ENCODE data around the gene CDSN.
"Not testable (repeated sequence)": the region's sequence is repeated elsewhere in the genome, so short reads cannot be mapped to it uniquely, and the experiment has no call there.

The CDSN gene

DNA sequence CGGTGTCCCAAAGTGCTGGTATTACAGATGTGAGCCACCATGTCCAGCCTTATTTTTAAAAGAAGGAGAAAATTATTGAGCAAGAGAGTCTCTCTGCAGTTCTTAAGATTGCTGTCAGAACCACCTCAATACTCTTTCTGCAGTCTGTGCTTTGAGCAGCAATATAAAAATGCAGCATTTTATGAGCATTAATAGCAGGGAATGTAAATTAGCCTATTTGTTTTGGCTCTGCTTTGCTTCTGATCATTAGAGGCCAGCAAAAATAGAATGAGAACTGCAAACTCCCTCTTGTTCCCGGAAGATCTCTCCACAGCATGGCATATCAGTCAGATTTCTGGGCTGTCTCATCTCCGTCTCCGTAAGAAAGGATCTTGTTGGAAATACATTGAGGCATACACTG lies 43.6 kb downstream of the CDSN start:
- Histone ChIP-seq H3K4me3 (ENCODE audit: low read depth, low read length) (no peak overlapping the region), H3K4me1 (ENCODE audit: control insufficient read depth, insufficient read depth, low read length) (0 out of 2 replicates have a peak, but pooled peaks cover 8% of the 10 kb centered on the region), H3K36me3 (ENCODE audit: control insufficient read depth, insufficient read depth, low read length) (no peaks in the 10 kb centered on the region), H3K27me3 (ENCODE audit: control insufficient read depth, insufficient read depth, low read length) (no peaks in the 10 kb centered on the region), H3K27ac (ENCODE audit: low read depth, low read length) (no peak overlapping the region), H3K9me3 (ENCODE audit: control insufficient read depth, insufficient read depth, low read length) (no peaks in the 10 kb centered on the region), H3K9ac (ENCODE audit: low read depth, low read length) (no peak overlapping the region)

DNA sequence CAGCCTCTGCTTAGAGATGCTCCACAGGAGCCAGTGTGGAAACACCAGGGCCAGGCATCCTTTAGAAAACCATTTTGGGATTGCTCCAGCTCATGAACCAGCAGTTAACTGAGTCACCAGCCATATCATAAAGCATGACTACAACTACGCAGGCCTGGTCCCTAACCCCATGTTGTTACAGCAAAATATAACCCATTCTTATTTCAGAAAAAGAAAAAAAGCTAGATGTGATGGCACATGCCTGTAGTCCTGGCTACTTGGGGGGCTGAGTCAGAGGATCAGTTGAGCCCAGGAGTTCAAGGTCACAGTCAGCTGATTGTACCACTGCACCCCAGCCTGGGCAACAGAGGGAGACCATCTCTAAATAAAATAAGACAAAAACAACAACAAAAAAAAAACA lies 44.7 kb downstream of the CDSN start:
- Histone ChIP-seq H3K9me3 (ENCODE audit: control insufficient read depth, insufficient read depth, low read length) (no peaks in the 10 kb centered on the region), H3K36me3 (ENCODE audit: control insufficient read depth, insufficient read depth, low read length) (no peaks in the 10 kb centered on the region), H3K27ac (ENCODE audit: low read depth, low read length) (no peak overlapping the region), H3K4me1 (ENCODE audit: control insufficient read depth, insufficient read depth, low read length) (peaks cover 15% of the 10 kb centered on the region), H3K9ac (ENCODE audit: low read depth, low read length) (no peak overlapping the region), H3K4me3 (ENCODE audit: low read depth, low read length) (no peak overlapping the region), H3K27me3 (ENCODE audit: control insufficient read depth, insufficient read depth, low read length) (no peaks in the 10 kb centered on the region)

DNA sequence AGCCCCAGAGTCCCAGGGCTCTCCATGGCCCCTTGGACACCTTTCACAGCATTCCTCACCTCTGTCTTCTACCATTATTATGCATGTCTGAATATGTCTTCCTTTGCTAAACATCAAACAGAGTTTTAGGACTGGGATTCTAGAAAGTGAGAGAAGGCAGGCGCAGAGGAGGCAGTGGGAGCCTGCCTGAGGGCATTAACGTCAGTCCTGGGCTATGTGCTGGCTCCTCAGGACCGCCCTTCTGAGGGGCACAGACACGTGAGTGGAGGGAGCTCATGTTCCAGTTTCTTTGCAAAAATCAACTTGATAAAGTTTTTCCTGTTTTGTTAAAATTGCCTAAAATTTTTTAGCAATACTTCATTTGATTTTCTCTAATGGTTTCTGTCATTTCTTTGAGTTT lies 45.8 kb downstream of the CDSN start:
- Histone ChIP-seq H3K9ac (ENCODE audit: low read depth, low read length) (no peak overlapping the region), H3K4me3 (ENCODE audit: low read depth, low read length) (no peak overlapping the region), H3K27ac (ENCODE audit: low read depth, low read length) (no peak overlapping the region)

DNA sequence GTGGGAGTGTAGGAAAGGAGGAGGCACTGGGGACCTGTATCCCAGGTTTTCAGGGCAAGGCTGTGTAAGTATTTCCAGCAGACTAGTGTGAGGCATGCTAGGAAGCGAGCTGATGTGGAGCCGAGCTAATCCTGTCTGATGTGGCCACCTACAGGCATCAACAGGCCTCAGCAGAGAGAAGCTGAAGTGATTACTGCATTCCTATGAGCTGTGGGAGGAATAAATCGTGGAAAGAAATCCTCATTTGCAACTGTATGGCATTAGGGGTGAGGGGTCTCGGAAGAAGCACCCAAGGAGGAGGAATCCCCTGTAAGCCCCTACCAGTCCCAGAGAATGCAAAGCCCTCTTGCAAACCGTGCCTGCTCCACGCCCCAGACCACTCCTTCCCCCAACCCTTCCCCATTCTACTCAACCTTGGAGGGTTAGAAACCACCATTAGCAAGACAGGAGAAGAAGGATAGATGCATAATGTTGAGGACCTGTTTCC lies 49.5 kb downstream of the CDSN start:
- H3K9ac ChIP-seq (ENCODE audit: low read depth, low read length), result no peak overlapping the region
- H3K36me3 ChIP-seq (ENCODE audit: control insufficient read depth, insufficient read depth, low read length), result no peaks in the 10 kb centered on the region
- H3K27me3 ChIP-seq (ENCODE audit: control insufficient read depth, insufficient read depth, low read length), result no peaks in the 10 kb centered on the region
- H3K9me3 ChIP-seq (ENCODE audit: control insufficient read depth, insufficient read depth, low read length), result no peaks in the 10 kb centered on the region
- no peak overlapping the region for H3K4me3 ChIP-seq (ENCODE audit: low read depth, low read length)
- peak overlapping the region; percentile 91 for H3K27ac ChIP-seq (ENCODE audit: low read depth, low read length)
- H3K4me1 ChIP-seq (ENCODE audit: control insufficient read depth, insufficient read depth, low read length), result peaks cover 16% of the 10 kb centered on the region

More for the DNA sequence above, 45.8 kb downstream of the CDSN start:
- H3K9me3 ChIP-seq (ENCODE audit: control insufficient read depth, insufficient read depth, low read length), result no peaks in the 10 kb centered on the region
- H3K36me3 ChIP-seq (ENCODE audit: control insufficient read depth, insufficient read depth, low read length), result no peaks in the 10 kb centered on the region
- H3K27me3 ChIP-seq (ENCODE audit: control insufficient read depth, insufficient read depth, low read length), result no peaks in the 10 kb centered on the region
- H3K4me1 ChIP-seq (ENCODE audit: control insufficient read depth, insufficient read depth, low read length), result peaks cover 16% of the 10 kb centered on the region

DNA sequence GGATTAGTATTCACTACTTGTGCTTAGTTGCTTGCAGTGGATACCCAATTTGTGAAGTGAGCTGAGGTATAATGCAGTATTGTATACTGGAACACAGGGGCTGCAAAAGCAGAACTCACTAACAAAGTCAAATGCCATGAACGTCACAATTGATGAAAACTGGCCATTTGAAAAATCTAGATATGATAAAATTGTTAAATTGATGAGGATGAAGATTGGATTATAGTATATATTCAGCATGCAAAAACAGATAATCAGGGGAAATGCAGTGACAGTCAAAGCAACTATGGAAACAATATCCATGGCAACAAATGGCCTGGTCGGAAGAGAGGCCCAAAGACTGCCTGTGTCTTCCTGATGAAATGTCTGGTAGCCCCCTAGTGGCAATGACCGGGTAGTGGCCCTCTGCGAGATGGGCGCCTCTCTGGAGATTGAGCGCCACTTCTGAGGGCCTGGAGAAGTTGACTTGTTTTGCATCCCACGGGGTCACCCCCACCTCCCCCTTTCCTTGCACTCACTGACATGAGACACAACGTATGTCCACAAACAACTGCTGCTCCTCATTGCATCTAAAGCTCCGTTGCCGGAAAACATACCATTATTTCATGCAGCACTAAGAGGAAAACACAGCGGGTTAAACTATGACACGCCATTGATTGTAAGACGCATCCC lies 51.4 kb downstream of the CDSN start:
- Histone ChIP-seq H3K4me1 (ENCODE audit: control insufficient read depth, insufficient read depth, low read length) (peaks cover 11% of the 10 kb centered on the region), H3K4me3 (ENCODE audit: low read depth, low read length) (no peak overlapping the region), H3K27me3 (ENCODE audit: control insufficient read depth, insufficient read depth, low read length) (no peaks in the 10 kb centered on the region), H3K36me3 (ENCODE audit: control insufficient read depth, insufficient read depth, low read length) (no peaks in the 10 kb centered on the region), H3K9ac (ENCODE audit: low read depth, low read length) (no peak overlapping the region), H3K27ac (ENCODE audit: low read depth, low read length) (no peak overlapping the region), H3K9me3 (ENCODE audit: control insufficient read depth, insufficient read depth, low read length) (no peaks in the 10 kb centered on the region)

DNA sequence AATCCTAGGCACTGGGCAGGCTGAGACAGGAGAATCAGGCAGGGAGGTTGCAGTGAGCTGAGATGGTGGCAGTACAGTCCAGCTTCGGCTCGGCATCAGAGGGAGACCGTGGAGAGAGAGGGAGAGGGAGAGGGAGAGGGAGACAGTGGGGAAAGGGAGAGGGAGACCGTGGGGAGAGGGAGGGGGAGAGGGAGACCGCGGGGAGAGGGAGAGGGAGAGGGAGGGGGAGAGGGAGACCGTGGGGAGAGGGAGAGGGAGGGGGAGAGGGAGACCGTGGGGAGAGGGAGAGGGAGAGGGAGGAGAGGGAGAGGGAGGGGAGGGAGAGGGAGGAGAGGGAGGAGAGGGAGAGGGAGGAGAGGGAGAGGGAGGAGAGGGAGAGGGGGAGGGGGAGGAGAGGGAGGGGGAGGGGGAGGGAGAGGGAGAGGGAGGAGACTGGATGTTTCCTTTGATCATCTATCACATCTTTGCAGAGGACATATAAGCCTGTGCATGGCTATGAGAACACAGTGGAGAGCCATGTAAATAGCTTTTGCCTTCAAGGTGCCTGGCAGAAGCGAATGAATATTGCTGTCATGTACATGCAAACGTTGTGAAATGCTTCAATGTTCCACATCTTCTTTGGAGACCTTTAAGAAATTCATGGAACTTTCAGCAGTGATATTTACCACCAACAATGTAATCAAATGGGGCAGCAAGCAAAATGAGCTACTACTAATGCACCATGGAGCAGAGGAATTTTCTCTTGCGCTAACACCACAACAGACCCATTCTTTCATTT lies 52.2 kb downstream of the CDSN start:
- peaks cover 11% of the 10 kb centered on the region for H3K4me1 ChIP-seq (ENCODE audit: control insufficient read depth, insufficient read depth, low read length)
- H3K27me3 ChIP-seq (ENCODE audit: control insufficient read depth, insufficient read depth, low read length); H3K4me3 ChIP-seq (ENCODE audit: low read depth, low read length); H3K36me3 ChIP-seq (ENCODE audit: control insufficient read depth, insufficient read depth, low read length); H3K9ac ChIP-seq (ENCODE audit: low read depth, low read length); H3K9me3 ChIP-seq (ENCODE audit: control insufficient read depth, insufficient read depth, low read length); H3K27ac ChIP-seq (ENCODE audit: low read depth, low read length): not testable (repeated sequence)

DNA sequence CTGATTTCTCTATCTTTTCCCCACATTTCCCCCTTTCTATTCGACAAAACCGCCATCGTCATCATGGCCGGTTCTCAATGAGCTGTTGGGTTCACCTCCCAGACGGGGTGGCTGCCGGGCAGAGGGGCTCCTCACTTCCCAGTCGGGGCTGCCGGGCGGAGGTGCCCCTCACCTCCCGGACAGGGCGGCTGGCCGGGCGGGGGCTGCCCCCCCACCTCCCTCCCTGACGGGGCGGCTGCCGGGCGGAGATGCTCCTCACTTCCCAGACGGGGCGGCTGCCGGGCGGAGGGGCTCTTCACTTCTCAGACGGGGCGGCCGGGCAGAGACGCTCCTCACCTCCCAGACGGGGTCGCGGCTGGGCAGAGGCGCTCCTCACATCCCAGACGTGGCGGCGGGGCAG lies 53.2 kb downstream of the CDSN start:
- H3K4me3 ChIP-seq (ENCODE audit: low read depth, low read length); H3K9ac ChIP-seq (ENCODE audit: low read depth, low read length); H3K36me3 ChIP-seq (ENCODE audit: control insufficient read depth, insufficient read depth, low read length); H3K27me3 ChIP-seq (ENCODE audit: control insufficient read depth, insufficient read depth, low read length); H3K27ac ChIP-seq (ENCODE audit: low read depth, low read length); H3K9me3 ChIP-seq (ENCODE audit: control insufficient read depth, insufficient read depth, low read length): not testable (repeated sequence)
- peaks cover 11% of the 10 kb centered on the region for H3K4me1 ChIP-seq (ENCODE audit: control insufficient read depth, insufficient read depth, low read length)

DNA sequence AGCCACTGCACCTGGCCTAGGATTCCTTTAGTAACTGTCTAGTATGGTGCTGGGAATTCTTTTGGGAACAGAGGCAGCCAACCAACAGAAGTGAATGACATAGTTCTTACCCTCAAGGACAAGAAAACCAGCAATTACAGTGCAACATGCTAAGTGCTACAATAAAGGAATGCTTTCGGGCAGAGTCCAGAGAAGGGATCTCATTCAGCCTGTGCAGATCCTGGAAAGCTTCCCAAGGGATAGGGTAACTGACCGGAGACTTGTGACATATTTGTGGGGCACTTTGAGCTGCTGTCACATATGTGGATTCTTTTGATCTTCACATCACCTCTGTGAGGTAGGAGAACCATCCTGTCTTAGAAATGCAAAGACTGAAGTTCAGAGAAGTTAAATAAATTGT lies 54.7 kb downstream of the CDSN start:
- peaks cover 4% of the 10 kb centered on the region for H3K4me1 ChIP-seq (ENCODE audit: control insufficient read depth, insufficient read depth, low read length)
- H3K27ac ChIP-seq (ENCODE audit: low read depth, low read length), result no peak overlapping the region
- no peaks in the 10 kb centered on the region for H3K27me3 ChIP-seq (ENCODE audit: control insufficient read depth, insufficient read depth, low read length)
- H3K4me3 ChIP-seq (ENCODE audit: low read depth, low read length), result no peak overlapping the region
- H3K9ac ChIP-seq (ENCODE audit: low read depth, low read length), result no peak overlapping the region
- H3K36me3 ChIP-seq (ENCODE audit: control insufficient read depth, insufficient read depth, low read length), result no peaks in the 10 kb centered on the region
- no peaks in the 10 kb centered on the region for H3K9me3 ChIP-seq (ENCODE audit: control insufficient read depth, insufficient read depth, low read length)
